ENCODE results near the gene ZMYND11. TPM values are rescaled to one million over a fixed set of nuclear protein-coding genes. Genes with fewer than 3 reads are reported as not detected.

The ZMYND11 gene
- total and polyA plus RNA-seq, 2 of the 8 experiments (the other 6 are each of a cell fraction or from before 2014, with no cell fraction given): 7.5 to 26.6 TPM

DNA sequence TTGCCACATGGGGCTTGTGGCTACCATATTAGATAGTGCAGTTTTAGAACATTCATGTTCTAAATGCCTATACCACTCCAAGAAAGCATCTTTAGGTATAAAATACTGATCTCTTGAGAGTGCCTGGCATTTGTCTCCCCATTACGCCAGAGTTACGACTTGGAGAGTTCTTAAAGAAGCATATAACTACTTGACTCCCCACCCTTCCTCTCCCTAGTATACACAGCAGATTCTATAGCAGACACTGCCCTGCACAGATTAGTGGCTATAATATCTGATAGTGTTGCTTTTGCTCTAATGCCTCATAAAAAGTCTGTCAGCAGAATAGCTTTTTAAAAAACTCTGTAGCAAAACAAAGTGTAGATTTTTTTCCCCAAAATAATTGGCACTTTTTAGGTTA is 90.8 kb downstream of the ZMYND11 start:
- Histone ChIP-seq H3K79me2 (ENCODE audit: control insufficient read depth in 1 of 2, insufficient read depth in 2 of 2, low read length in 2 of 2) (no peaks in the 10 kb centered on the region), H3K18ac (ENCODE audit: extremely low read depth, low read length) (no peak overlapping the region), H2BK120ac (replicated peaks; ENCODE audit: low read depth, low read length) (no peak overlapping the region), H3K4ac (replicated peaks; ENCODE audit: insufficient read length, low read depth, low read length) (no peak overlapping the region), H2BK20ac (ENCODE audit: low read length) (no peak overlapping the region), H3K4me3 (ENCODE audit: extremely low read depth in 1 of 4, insufficient read depth in 2 of 4, low read depth in 3 of 4, low read length in 4 of 4) (no peak overlapping the region), H4K8ac (ENCODE audit: extremely low read depth, insufficient read depth, low read length) (no peak overlapping the region), H3K27ac (ENCODE audit: low read depth, low read length) (no peak overlapping the region), H2BK5ac (ENCODE audit: low read depth, low read length) (no peak overlapping the region), H3K4me1 (replicated peaks in 1 of 4; ENCODE audit: control insufficient read depth in 3 of 4, insufficient read depth in 4 of 4, low read length in 3 of 4) (no peaks in the 10 kb centered on the region), H3K9me3 (ENCODE audit: insufficient read depth in 2 of 2, low read depth in 1 of 2, low read length in 1 of 2) (no peaks in the 10 kb centered on the region), H3K14ac (ENCODE audit: insufficient read length) (no peak overlapping the region), H3K79me1 (ENCODE audit: low read depth, low read length) (no peaks in the 10 kb centered on the region), H3K23ac (ENCODE audit: insufficient read length) (no peak overlapping the region), H2AK5ac (ENCODE audit: low read depth, low read length) (no peak overlapping the region), H4K5ac (ENCODE audit: insufficient read length, low read depth, low read length) (no peak overlapping the region), H2BK12ac (ENCODE audit: low read depth, low read length) (no peak overlapping the region), H2BK15ac (ENCODE audit: low read length) (no peak overlapping the region), H3K23me2 (ENCODE audit: low read depth, low read length) (no peaks in the 10 kb centered on the region), H2AFZ (ENCODE audit: low read length) (no peak overlapping the region), H3K9ac (replicated peaks in 1 of 4; ENCODE audit: extremely low read depth in 1 of 4, low read depth in 3 of 4, low read length in 3 of 4) (no peak overlapping the region), H3K56ac (replicated peaks; ENCODE audit: insufficient read length, low read depth, low read length) (no peak overlapping the region), H3K36me3 (ENCODE audit: control insufficient read depth in 2 of 4, insufficient read depth in 4 of 4, low read length in 3 of 4) (no peaks in the 10 kb centered on the region), H4K20me1 (replicated peaks in 1 of 2; ENCODE audit: control insufficient read depth in 1 of 2, insufficient read depth in 2 of 2, low read length in 2 of 2) (peaks cover 0 to 4% of the 10 kb centered on the region in 2 experiments), H3K27me3 (replicated peaks in 1 of 4; ENCODE audit: control insufficient read depth in 3 of 4, extremely low read depth in 1 of 4, insufficient read depth in 3 of 4, low read length in 3 of 4) (no peaks in the 10 kb centered on the region), H4K91ac (replicated peaks; ENCODE audit: insufficient read length, low read length) (no peak overlapping the region), H3K4me2 (ENCODE audit: insufficient read depth in 1 of 2, low read depth in 2 of 2, low read length in 2 of 2) (no peak overlapping the region)
- POLR2A ChIA-PET (ENCODE audit: partially characterized antibody): no interaction called here
- FAIRE-seq (no peak), DNase-seq (ENCODE audit: low read depth in 1 of 2, low spot score in 2 of 2) (no peak)
- WGBS, 2 experiments (ENCODE audit: extremely low coverage in 1 of 2, insufficient coverage in 1 of 2, insufficient read length in 1 of 2, insufficient replicate concordance in 2 of 2, low coverage in 1 of 2, low lambda C conversion rate in 2 of 2, missing lambda C conversion rate in 1 of 2): 86% methylated on average over 2 of the region's 2 CpGs; no CpG with 5 or more reads in 1 of the 2 experiments
- CTCF ChIA-PET (ENCODE audit: partially characterized antibody): interaction anchor here (0.6 to 1.5 kb wide), 2 partner anchors 8 to 12 kb away, joined by 3 read pairs; no protein-coding TSS in a partner anchor
- TF ChIP-seq, protein P1, sequence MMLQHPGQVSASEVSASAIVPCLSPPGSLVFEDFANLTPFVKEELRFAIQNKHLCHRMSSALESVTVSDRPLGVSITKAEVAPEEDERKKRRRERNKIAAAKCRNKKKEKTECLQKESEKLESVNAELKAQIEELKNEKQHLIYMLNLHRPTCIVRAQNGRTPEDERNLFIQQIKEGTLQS (IDR thresholded peaks at IDR 0.05; ENCODE audit: insufficient read depth, low read depth, low read length): no peak
- TF ChIP-seq CEBPB (IDR thresholded peaks at IDR 0.05; ENCODE audit: low read depth, low read length): no peak
- TF ChIP-seq EZH2 (IDR thresholded peaks at IDR 0.05; ENCODE audit: low read depth, low read length, severe bottlenecking): no peak
- no peak for TF ChIP-seq BRCA1 (IDR thresholded peaks at IDR 0.05; ENCODE audit: low read depth, low read length)
